H1 (cell line): Measurements from ENCODE around the gene MRPL22. TPM values are rescaled to one million over a fixed set of nuclear protein-coding genes. Genes with fewer than 3 reads are reported as not detected.

Experiments
- TBP ChIP-seq: IDR thresholded peaks from 2 replicates; pipeline ENCODE4 v1.6.1; 2011; ENCODE audit warnings: low read depth, low read length, improper control_type of control experiment
- polyA plus RNA-seq, 7 experiments: library from polyadenylated mRNA; depleted of rRNA in 3 of 7; stranded (reverse) in 5 of 7; unstranded in 2 of 7; fragments of >200 nt in 5 of 7; fragments of 200-250 nt in 2 of 7; gene quantifications; 1 replicate in 5 of 7; 2 replicates in 1 of 7; 4 replicates in 1 of 7; pipeline versions ENCODE4 v1.2.1 to v1.2.3, GENCODE V29; 2011 to 2013; ENCODE audit warnings: missing spikeins in 2 of 7, mixed read lengths in 2 of 7
- total RNA-seq: library from RNA; stranded (reverse); fragmentation: NEBNext Ultra II Directional; extraction: Animal tissue kit (Norgen Biotek cat#: 25700); gene quantifications from 2 replicates; pipeline ENCODE4 v1.2.1, GENCODE V29; 2021

Gene MRPL22
- total and polyA plus RNA-seq, 2 of the 8 experiments (the other 6 are each of a cell fraction or from before 2014, with no cell fraction given), result 46.8 to 65.6 TPM

GRCh38 chr5:154896562-154897165 lies 44.2 kb upstream of the MRPL22 start (continued):
- TF ChIP-seq TBP, result no peak
